GM18498 (cell line): ENCODE results near the gene NFKBIE.
"Not testable (repeated sequence)": the region's sequence is repeated elsewhere in the genome, so short reads cannot be mapped to it uniquely, and the experiment has no call there.

Experiments
- ATAC-seq: cut with Tn5 transposase; IDR thresholded peaks from one replicate; pipeline ENCODE4 v1.9.1; 2021; ENCODE audit warnings: mild to moderate bottlenecking, moderate library complexity; ENCODE audit not compliant: unreplicated experiment

Gene NFKBIE

DNA sequence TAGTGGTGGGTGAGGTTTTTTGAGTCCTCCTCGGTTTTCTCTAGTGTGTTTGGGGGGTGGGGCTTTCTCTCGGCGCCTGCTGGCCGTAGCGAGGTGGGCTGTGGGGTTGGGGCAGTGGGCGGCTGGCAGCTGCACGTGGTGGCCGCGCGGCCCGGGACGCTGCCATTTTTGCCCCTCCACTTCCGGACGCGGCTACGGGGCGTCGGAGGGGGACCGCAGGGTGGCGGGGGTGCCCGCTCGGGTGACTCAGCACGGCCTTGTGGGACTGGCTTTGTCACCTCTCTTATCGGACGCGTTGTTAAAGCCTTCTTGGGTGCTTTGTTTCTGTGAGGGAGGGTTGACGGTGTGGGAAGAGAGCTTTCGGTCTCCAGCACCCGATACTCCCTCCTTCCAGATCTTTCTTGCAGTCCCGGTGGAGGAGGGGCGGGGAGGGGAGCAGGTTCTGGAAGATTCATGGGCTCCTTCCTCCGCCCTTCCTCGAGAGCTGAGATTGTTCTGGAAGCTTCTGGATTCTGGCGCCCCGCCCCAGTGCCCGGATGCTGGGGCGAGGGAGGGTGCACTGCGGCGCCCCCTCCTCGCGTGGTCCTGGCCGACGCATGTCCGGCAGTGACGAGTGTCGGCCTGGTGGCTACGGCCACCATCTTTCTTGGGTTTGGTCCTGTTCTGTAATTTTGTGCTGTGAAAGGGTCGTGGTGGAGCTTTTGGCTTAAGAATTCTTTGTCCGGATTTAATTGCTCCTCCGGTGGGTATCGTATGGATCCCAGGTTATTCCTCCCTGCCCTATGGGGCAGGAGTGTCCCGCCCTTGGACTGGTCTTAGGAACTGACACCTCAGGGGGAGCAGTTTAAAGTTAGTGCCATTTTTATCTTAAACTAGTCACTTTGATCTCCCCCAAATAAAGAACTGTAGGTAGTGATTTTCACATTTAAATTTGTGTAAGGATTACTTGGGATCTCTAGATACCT is 17.7 kb downstream of the NFKBIE start:
- ATAC-seq, result peak; percentile 39

DNA sequence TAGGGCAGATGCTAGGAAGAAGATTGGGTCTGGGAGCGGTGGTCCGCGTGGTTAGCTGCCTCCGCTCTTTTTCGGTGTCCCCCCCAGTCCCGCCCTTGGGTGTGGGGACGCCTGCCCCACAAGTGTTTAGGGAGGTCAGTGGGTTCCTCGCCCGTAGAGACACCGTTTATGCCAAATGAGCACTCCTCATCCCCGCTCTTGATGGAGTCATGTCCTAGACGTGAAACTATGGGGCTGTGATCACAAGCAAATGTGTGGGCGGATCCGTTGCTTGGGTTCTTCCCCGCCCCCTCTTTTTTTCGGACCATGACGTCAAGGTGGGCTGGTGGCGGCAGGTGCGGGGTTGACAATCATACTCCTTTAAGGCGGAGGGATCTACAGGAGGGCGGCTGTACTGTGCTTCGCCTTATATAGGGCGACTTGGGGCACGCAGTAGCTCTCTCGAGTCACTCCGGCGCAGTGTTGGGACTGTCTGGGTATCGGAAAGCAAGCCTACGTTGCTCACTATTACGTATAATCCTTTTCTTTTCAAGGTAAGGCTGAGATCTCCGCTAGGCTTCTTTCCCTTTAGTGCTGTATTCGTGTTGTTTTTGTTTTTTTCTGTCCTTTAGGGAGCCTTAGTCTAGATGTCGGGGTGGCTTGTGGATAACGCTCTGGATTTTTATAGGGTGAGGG is 18.6 kb downstream of the NFKBIE start, which contains the start of gene HSP90AB1:
HSP90AB1 (plus strand) TSS at position 439 of the 675 bp plus-strand sequence. CDS start 1,529 bp downstream, outside the sequence.
- peak; percentile 68 for ATAC-seq

DNA sequence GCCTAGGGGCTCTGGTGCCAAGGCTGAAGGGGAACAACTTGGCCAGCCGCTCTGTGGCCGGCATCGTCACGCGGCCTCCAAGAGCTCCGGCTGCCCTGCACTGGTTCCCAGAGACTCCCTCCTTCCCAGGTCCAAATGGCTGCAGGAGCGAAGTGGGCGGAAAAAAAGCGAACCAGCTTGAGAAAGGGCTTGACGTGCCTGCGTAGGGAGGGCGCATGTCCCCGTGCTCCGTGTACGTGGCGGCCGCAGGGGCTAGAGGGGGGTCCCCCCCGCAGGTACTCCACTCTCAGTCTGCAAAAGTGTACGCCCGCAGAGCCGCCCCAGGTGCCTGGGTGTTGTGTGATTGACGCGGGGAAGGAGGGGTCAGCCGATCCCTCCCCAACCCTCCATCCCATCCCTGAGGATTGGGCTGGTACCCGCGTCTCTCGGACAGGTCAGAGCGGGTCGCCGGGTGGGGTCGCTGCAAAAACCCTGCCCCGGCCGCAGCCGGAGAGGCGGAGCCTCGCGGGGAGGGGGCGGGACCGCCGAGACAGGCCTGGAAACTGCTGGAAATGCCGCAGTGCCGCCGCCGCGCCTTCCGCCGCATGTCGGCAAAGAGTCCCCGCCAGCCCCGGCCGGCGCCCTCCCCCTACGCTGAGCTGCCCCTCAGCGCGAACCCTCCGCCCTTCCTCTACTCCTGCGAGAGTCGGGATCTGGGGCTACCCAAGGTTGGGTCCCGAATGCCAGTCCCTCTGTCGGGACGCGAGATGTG is 19.3 kb downstream of the NFKBIE start:
- ATAC-seq, result peak; percentile 53

DNA sequence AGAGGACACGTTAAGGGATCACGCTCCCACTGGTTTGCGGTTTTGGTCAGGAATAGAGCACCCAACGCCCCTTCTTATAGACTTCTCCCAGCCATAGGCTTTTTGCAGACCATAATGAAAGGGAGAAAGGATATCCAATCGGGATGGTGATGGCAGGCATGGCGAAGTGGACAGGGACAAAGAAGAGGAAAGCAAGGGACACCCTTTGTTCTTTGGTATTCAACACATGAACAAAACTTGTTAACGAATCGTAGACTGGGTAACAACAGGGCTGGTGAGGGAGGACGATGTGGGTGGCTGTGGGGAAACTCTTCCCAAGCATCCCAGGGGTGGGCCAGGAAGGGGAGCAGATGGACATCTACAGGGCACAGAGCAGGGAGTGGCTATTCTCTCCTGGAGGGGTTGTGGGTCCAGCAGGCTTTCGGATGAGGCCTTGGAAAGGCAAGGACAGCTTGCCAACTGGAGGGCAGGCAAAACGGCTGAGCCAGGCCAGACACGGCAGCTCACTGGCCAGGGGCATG is 19.9 kb downstream of the NFKBIE start:
- ATAC-seq, result no peak

DNA sequence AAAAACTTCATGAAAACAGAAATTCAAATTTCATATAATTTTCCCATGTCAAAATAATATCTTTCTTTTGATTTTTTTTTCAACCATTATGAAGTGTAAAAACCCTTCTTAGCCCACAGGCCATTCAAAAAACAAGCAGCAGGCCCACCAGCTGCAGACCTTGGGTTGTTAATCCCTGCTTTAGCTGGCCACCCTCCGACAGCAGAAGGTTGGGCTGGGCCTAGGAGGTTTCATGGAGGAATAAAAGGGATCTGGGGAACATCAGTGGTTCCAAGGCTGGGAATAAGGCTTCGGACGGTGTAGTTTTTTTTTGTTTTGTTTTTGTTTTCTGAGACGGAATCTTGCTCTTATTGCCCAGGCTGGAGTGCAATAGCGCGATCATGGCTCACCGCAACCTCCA is 22.0 kb downstream of the NFKBIE start:
- no peak for ATAC-seq

DNA sequence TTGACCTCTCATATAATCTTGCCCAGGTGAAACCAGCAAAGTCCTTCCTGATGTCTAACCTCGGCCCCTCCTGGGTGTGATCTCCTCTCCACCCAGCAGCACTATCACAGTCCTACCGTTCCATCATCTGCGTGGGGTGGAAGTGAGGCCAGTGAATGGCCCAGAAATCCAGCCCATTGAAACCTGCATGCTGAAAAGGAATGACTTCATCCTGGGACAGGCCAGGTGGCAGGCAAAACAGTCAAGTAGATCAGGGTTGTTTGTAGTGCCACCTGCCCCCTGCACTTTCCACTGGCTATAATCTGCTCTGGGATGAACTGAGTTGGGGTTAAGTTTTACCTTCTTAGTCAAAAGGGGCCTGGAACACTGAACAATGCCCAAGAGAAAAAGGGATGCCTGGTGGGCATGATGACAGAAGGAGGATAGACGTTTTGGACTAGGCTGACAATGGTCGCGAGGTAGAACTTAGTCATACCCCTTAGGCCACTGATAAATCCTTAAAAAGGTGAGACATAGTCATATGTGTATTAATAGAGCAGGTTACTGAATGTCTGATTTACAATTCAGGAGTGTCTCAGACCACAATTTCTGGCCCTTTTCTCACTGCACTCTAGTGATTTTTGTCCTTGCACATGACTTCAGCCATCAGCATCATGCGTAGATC is 26.5 kb downstream of the NFKBIE start:
- ATAC-seq, result no peak

DNA sequence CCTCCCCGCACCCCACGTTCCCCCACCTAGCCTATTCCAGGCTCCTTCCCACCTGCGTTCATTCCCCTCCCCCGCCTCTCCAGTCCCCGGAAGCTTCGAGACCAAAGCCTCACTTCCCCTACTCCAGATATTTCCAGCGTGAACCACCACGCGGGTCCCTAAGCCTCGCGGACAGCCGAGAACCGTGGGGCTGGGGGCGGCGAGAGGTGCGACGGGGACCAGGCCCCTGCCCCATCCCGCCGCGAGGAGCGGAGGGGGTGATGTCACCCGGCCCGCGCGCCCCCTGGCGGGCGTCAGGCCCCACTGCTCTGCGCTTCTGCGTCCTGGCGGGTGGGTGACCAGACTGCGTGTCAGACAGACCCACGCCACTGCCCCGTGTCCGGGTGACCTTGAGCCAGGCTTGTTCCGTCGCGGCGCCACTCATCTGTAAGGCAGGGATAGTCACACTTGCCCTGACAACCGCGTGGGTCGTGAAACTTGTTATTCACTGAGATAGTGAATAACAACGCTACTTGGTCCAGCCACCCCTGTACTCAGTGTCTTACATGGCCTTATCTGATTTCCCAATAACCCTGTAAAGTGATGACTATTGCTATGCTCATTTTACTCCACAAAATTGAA is 27.4 kb downstream of the NFKBIE start:
- ATAC-seq, result peak; percentile 81

DNA sequence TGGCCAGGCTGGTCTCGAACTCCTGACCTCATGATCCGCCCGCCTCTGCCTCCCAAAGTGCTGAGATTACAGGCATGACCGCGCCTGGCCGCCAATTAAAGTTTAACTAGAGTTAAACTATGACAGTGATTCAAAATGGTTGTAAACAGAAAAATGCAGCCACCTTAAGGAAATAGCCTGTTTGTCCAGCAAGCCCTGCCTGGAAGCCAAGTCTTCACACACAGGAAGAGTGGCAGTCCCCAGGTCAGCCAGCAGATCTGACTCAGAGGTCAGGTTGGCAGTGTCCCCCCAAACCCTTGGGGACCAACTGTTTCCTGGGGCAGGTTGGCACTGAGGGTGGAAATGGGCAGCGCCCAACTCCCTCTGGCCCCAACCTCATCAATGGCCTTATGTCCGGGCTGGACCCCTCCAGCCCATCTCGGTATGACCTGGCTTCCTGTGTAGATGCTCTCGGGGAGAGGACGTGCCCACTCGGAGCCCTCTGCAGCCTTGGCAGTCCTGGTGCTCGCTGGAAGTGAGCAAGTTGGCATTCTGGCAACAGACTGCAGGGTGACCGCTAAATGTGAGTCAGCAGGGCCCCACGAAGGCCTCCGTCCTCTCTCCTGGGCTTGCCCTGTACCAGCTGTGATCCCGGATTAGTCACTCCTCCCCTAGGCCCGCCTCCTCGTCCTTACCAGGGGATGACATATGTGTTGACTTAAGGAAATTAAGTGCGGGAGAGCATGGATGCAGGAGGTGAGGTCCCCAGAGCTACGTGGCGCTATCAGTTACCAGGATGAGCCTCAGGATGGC is 28.1 kb downstream of the NFKBIE start:
- peak; percentile 70 for ATAC-seq

DNA sequence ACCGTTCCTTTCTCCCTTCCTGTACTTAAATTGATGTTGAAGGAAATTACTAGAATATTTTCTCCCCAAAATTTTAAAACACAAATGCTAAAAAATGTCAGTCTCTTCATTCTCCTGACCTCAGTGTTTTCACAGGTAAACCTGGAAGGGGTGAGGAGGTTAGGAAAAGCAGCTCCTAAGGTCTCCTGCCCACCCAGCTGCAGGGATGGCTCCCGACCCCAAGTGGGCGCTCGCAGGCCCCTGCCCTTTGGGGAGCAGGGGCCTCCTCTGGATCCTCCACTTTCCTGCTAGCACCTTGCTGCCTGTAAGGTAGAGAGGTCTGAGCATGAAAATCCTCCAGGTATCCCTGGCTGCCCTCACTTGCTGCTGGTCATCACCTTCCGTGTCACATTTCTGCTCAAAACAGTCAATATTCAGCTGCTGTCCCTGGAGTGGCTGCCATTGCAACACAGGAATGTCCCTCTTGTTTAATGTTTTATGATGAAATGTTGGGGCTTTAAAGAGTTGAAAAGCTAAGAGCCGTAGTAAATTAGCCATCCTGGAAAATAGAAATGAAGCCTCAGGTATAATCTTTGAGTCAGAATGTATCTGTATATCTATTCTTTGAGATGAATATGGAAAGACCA is 29.3 kb downstream of the NFKBIE start:
- no peak for ATAC-seq

DNA sequence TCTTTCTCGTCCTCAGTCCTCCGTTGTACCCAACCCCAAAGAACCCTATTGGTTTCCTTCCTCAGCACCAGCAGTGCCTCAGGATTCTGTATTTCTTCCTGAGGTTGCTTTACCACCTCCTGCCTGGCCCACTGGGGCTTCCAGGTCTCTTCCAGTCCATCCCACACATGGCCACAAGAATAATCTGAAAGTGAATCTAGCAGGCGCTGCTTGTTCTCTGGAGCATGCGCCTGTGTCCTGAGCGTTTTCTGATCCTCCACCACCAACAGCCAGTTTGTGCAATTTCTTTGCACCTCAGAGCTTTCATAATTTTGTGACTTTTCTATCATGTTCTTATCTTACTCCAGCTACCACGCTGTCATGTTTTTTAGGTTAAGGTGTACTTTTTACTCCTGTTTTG is 30.1 kb downstream of the NFKBIE start:
- ATAC-seq, result no peak

DNA sequence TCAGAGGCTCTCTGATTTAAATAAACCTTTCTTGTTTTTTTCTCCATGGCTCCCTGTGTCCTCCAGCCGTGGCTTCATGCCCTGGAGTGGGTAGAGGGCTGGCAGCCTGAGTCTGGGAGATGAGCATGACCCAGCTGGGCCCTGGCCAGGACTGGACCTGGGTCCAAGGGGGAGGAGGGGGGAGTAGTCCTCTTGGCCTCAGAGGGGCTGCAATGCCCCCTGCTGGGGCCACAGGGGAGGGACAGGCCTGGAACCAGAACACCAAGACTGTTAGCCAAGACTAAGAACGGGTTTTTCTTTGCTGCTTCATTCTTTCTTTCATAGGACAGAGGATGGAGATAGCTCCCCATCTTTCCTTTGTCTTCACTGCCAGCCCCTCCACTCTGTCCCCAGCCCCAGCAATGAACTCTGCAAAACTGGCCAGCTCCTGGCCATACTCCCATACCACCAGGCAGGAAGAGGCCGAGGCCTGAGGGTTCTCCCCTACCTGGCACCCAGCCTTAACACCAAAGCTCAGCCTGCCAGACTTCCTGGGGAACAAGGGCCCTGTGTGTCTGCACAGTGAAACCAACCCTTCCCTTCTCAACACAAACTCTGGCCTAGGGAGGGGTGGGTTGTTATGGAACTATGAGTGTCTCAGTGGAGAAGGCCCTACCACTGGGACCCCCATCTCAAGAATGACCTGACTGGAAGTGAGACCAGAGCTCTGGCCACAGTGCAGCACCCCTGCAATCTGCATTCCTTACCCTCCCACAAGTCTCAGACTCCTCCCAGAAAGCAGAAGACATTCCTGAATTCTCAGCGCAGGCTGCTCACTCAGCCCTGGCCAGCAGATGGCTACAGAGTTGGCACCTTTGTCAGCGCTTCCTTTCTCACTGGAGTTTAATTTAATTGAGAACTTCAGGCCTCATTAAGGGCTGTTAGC is 31.0 kb downstream of the NFKBIE start:
- no peak for ATAC-seq

DNA sequence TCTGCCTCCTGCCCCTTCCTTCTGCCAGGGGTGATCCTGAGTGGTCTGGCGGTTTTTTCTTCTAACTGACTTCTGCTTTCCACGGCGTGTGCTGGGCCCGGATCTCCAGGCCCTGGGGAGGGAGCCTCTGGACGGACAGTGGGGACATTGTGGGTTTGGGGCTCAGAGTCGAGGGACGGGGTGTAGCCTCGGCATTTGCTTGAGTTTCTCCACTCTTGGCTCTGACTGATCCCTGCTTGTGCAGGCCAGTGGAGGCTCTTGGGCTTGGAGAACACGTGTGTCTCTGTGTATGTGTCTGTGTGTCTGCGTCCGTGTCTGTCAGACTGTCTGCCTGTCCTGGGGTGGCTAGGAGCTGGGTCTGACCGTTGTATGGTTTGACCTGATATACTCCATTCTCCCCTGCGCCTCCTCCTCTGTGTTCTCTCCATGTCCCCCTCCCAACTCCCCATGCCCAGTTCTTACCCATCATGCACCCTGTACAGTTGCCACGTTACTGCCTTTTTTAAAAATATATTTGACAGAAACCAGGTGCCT is 31.7 kb downstream of the NFKBIE start:
- ATAC-seq, result no peak

DNA sequence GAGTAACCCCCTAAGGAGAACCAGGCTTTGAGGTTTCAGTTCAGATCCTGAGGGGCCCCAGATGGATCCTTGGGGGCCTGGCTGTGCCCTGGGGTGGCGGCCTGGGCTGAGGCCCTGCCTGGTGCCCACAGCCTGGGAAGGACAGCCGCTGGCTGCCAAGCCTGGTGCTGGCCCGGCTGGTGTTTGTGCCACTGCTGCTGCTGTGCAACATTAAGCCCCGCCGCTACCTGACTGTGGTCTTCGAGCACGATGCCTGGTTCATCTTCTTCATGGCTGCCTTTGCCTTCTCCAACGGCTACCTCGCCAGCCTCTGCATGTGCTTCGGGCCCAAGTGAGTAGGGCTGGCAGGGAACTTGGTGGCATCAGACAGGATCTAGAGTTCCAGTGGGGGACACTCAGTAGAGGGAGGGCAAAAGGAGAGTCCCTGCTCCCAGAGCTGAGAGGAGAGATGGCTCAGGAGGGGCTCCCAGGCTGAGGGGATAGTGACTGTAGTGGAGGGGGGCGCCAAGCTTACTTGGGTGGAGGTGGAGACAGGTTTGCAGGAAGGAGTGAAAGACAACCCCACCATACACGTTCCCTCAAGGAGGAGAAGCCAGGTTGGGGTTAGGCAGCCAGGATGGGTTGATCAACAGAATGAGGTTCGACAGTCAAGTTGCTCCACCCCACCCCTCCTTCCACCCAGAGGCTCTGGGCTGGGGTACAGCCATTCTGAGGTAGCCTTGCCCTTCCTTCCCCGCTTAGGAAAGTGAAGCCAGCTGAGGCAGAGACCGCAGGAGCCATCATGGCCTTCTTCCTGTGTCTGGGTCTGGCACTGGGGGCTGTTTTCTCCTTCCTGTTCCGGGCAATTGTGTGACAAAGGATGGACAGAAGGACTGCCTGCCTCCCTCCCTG is 32.4 kb downstream of the NFKBIE start:
- no peak for ATAC-seq

DNA sequence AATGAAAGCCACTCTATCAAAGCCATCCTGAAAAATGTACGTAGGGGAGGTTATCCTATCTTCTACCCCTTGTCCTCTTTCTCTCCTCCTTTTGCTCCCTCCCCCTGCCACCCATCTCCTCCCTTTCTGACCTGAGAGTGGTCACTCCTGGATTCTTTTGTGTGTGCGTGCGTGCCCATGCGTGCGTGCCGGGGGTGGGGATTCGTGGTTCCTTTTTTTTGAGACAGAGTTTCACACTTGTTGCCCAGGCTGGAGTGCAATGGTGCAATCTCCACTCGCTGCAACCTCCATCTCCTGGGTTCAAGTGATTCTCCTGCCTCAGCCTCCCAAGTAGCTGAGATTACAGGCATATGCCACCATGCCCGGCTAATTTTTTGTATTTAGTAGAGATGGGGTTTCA is 33.9 kb downstream of the NFKBIE start:
- ATAC-seq, result not testable (repeated sequence)

DNA sequence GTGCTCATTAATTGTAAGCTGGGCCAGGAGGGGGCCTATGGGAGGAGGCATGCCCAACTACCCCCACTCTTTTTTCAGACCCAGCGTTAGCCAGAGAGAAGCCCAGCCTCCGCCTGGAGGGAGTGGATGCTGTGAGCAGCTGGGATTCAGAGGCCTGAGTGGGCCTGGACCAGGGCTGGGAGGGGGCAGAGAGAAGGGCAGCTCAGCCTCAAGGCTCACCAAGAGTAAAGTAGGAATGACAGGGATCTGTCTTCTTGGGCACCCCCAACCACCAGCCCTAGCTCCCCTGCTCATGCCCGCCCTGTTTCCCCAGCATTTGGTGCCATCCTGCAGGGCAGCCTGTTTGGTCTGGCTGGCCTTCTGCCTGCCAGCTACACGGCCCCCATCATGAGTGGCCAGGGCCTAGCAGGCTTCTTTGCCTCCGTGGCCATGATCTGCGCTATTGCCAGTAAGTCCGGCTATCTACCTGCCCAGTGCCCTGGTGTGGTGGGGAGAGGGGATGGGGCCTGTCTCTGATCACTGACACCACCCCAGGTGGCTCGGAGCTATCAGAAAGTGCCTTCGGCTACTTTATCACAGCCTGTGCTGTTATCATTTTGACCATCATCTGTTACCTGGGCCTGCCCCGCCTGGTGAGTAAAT is 35.2 kb downstream of the NFKBIE start:
- ATAC-seq, result no peak
